ENCODE results near the gene DISP3.

Gene DISP3, protein sequence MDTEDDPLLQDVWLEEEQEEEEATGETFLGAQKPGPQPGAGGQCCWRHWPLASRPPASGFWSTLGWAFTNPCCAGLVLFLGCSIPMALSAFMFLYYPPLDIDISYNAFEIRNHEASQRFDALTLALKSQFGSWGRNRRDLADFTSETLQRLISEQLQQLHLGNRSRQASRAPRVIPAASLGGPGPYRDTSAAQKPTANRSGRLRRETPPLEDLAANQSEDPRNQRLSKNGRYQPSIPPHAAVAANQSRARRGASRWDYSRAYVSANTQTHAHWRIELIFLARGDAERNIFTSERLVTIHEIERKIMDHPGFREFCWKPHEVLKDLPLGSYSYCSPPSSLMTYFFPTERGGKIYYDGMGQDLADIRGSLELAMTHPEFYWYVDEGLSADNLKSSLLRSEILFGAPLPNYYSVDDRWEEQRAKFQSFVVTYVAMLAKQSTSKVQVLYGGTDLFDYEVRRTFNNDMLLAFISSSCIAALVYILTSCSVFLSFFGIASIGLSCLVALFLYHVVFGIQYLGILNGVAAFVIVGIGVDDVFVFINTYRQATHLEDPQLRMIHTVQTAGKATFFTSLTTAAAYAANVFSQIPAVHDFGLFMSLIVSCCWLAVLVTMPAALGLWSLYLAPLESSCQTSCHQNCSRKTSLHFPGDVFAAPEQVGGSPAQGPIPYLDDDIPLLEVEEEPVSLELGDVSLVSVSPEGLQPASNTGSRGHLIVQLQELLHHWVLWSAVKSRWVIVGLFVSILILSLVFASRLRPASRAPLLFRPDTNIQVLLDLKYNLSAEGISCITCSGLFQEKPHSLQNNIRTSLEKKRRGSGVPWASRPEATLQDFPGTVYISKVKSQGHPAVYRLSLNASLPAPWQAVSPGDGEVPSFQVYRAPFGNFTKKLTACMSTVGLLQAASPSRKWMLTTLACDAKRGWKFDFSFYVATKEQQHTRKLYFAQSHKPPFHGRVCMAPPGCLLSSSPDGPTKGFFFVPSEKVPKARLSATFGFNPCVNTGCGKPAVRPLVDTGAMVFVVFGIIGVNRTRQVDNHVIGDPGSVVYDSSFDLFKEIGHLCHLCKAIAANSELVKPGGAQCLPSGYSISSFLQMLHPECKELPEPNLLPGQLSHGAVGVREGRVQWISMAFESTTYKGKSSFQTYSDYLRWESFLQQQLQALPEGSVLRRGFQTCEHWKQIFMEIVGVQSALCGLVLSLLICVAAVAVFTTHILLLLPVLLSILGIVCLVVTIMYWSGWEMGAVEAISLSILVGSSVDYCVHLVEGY (N-terminal part only)

DNA sequence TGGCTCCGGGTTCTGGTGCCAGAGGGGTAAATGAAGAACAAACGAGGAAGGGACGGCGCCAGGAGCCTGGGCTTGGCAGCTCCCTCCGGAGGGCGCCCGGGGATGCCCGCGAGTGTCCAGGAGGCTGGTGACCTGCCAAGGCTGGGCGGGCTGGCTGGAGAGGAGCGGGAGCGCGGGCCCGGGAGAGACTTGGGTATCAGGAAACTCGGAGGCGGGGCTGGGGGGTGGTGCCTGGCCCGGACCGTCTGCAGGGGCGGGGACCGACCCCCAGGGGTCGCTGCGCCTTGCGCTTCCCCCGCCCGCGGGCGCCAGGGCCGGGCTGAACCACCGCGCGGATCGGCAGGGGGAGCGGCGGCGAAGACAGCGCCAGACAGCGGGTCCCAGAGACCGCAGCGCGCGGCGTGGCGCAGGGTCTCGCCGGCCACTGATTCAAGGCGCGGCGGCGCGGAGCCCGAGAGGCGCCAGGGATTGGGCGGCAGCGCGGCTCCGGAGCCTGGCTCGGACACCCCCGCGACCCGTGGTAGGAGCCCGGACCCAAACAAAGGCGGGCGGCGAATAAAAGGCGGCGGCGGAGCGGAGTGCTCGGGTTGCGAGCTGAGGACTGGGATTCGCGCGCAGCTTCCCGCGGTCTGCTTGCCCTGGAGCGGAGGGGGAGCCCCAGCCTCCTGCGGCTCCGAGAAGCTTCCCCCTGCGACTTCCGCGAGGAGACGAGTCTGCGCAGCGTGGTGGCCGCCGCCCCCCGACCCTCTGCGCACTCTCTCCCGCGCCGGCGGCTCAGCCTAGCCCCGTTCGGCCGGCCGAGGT lies at the start of gene DISP3:
Gene DISP3, plus strand, starts transcription at position 585 of the 804 bp plus-strand sequence. CDS start 21,838 bp downstream, outside the sequence.
- peak; percentile 85 for DNase-seq (ENCODE audit: low spot score)

DNA sequence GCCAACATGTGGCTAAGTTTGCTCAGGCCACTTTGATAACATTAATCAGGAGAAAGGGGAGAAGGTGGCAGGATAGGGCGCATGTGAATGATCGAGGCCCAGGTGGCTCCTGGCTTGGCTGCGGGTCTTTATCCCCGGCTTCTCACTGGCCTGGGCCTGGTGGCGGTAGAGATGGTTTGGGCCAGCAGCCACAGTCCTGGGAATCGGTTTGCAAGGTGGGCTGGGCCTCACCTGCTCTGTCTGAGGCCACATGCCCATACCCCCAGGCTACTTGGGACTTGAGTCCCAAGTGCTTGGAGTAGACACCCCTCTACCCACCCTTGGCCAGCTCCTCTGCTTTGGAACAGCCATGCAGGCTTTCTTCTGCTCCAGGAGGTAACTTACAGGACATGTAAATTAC lies 49.7 kb upstream of the DISP3 start:
- no peak for DNase-seq (ENCODE audit: low spot score)

DNA sequence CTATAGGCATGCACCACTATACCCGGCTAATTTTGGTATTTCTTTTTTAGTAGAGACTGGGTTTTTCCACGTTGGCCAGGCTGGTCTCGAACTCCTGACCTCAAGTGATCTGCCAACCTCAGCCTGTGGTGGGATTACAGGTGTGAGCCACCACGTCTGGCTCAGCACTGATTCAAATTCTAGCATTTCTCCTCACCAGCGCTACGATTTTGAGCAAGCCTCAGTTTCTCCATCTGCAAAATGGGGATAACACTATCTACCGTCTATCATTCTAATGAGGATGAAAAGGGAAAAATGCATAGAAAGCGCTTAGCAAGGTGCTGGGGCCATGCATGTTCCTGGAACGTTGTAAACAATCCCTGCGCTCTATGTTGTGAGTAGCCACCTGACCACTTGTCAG lies 49.0 kb upstream of the DISP3 start:
- DNase-seq (ENCODE audit: low spot score): no peak

DNA sequence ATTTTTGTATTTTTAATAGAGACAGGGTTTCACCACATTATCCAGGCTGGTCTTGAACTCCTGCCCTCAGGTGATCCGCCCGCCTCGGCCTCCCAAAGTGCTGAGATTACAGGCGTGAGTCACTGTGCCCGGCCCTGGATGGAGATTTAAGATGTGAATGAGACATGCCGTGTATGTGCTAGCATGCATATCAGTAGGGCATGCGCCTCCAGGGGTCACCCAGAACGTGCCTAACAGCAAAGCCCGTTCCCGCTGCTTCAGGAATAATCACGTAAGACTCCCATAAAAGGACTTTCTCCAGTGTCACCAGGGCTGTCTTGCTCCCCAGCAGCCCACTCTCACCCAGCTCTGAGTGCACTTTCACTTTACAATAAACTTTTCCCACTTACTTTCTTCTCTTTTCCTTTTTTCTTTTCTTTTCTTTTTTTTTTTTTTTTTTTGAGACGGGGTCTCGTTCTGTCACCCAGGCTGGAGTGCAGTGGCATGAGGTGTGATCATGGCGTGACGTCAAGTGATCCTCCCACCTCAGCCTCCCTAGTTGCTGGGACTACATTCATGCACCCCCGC lies 46.9 kb upstream of the DISP3 start:
- DNase-seq (ENCODE audit: low spot score): no peak

DNA sequence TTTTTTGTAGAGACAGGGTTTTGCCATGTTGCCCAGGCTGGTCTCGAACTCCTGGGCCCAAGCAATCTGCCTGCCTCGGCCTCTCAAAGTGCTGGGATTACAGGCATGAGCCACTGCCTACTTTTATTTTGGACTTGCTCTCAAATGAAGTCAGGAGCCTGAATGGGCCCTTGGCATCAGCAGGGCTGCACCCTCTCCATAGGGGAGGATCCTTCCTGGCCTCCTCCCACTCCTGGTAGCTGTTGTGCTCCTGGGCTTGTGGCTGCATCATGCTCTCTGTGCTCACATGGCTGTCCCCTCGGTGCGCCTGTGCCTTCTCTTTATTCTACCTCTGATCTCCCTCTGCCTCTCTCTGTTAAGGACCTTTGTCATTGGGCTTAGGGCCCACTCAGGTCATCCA lies 46.4 kb upstream of the DISP3 start:
- no peak for DNase-seq (ENCODE audit: low spot score)

DNA sequence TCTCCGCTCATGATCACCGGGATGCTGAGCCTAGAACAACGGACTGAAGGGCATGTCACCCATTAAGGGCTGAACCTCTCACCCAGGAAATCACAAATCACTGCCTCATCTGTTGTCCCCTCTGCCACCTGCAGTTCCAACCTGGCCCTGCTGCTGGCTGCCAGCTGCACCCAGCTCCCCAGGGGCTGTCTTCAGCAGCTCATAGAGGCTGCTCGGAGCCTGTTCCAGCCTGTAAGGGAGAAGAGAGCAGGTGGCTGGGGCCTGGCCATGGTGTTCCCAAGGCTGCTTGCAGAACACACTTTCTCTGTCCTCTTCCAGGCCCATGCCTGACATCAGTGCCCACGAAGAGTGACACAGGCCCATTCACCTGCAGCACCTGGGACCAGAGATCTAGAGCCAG lies 44.5 kb upstream of the DISP3 start:
- DNase-seq (ENCODE audit: low spot score): no peak

DNA sequence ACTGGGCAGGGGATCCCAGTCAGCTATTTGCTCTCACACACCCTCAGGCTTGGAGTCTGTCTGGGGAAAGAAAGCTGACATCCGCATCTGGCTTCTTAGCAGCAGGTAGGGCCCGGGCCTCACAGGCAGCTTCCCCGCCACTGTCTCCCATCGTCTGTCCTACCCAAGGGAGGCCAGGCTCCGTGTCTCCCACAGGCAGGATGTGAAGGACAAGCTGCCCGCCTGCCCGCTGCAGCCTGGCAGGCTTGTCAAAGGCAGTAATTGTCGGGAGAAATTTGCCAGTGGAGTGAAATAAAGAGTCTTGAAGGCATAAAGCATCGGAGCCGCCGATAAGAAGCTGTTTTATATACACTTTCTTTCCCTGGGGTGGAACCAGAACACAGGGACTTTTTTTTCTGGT lies 44.0 kb upstream of the DISP3 start:
- DNase-seq (ENCODE audit: low spot score): no peak

DNA sequence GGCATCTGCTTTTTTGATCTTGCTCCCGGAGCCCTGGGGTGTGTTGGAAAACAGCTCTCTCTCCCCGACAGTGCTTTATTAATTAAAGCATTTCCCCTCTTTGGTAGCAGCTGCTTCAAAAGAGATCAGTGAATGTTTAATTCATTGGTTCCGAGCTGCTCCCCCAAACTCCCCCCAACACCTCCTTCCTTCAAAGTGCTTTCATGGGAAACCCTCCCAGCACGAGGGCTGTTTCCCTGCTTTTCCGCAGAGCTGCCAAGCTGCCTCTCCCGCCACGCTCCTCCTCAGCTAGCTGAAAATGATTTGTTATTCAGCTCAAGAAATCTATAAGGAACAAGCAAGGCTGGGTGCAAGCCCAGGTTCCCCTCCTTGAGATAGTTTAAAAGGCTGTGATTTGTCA lies 40.0 kb upstream of the DISP3 start:
- DNase-seq (ENCODE audit: low spot score): no peak

DNA sequence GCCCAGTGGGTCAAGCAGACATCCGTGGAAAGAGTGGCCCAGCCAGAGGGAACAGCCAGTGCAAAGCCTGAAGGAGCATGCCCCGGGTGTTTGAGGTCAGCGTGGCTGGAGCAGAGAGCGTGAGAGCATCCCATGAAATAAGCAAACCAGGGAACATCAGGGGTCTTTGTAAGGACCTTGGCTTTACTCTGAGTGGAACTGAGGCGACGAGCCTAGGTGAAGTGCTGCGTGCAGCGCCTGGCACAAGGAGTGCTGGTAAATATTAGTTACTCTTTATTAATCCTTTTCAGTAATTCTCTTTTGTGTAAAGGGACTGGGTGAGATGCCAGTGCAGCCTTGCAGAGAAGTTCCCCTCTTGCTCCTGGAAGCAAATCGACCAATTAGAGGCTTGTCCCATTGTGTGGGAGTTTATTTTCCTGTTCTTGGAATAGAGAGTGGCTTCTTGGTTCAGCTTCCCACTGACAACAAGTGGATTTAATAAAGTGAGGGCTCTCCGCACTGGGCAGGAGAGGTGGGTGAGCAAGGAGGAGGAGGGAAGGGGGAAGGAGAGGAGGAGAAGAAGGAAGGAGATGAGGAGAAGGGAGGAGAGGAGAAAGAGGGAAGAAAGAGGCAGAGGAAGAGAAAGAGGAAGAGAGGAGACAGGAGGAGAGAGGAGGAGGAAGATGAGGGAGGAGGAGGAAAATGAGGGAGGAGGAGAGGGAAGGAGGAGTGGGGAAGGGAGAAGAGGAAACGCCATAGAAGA lies 37.6 kb upstream of the DISP3 start:
- DNase-seq (ENCODE audit: low spot score): peak; percentile 74

DNA sequence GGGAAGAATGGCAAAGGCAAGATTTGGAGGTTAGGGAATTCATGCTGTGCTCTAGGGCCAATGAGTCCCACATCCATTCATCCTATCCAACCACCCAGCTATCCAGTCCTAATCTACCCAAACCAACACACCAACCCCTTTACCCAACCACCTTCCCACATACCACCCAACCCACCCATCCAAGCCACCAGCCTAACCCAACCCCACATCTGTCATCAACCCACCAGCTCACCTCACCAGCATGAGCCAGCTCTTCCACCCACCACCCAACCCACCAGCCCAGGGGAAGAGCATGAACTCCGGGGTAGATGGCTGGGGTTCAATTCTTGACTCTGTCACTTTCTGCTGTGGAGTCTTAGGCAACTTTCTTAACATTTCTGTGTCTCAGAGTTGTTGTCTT lies 35.9 kb upstream of the DISP3 start:
- no peak for DNase-seq (ENCODE audit: low spot score)

DNA sequence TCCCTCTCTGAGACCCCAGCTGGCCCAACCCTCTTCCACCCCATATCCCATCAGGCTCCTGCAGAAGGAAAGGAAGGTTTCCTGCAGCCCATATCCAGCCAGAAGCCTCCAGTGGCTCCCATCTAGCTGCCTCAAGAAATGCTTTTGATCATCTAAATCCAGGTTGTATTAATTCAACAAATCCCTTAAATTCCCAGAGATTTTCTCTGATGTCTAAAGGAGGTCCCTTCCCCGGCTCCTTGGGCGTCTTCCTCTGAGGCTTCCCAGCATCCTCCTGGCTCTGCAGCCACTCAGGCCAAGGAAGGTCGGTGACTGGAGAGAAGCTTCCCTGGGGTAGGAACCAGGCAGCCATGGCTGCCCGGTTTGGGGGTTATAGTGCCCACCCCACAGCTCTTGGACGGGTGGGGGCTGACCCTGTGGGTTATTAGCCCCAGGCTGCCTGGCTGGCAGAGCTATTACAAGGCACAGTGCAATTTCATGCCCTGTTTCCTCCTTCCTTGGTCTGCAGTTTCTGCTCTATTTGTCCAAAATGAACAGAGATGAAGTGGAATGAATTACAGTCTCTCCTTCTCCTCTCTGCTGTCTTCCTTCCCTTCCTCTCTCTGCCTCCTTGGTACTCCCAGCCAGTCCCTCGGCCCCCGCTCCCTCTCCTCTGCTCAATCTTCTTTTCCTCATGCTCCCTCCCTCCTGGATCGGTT lies 34.8 kb upstream of the DISP3 start:
- no peak for DNase-seq (ENCODE audit: low spot score)

DNA sequence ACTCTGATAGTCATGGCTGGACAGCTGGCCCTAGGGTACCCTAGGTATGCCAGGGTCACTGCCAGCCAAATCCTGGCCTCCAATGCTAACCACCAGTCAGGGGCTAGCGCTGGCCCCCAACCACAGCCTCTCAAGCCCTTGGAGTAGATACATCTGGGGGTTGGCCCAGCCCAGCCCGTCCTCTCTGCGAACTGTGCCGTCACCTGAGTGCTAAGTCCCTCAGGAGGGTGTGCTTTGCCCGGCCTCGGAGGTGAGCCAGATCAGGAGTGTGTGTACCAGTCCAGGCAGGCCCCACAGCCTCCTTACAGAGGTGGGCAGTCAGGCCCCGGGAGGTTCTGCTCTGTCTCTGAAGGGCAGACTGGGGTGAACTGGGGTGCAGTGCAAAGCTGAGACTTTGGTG lies 34.0 kb upstream of the DISP3 start:
- no peak for DNase-seq (ENCODE audit: low spot score)

DNA sequence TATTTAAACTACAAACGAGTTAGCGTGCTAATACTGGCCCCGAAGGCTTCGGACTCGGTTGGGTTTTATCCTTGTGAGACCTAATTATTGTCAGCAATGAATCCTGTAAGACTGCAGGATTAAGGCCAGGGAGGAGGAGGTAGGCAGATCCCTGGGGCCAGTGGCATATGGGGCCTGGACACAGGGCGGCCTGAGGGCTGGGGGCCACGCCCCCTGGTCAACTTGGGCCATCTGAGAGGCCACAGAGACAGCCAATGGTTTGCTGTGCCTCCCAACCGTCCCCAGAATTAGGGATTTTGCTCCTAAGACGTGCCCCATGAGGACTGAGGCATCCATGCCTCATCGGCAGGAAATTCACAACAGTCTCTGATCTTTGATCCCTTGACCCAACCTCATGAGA lies 31.1 kb upstream of the DISP3 start:
- no peak for DNase-seq (ENCODE audit: low spot score)

DNA sequence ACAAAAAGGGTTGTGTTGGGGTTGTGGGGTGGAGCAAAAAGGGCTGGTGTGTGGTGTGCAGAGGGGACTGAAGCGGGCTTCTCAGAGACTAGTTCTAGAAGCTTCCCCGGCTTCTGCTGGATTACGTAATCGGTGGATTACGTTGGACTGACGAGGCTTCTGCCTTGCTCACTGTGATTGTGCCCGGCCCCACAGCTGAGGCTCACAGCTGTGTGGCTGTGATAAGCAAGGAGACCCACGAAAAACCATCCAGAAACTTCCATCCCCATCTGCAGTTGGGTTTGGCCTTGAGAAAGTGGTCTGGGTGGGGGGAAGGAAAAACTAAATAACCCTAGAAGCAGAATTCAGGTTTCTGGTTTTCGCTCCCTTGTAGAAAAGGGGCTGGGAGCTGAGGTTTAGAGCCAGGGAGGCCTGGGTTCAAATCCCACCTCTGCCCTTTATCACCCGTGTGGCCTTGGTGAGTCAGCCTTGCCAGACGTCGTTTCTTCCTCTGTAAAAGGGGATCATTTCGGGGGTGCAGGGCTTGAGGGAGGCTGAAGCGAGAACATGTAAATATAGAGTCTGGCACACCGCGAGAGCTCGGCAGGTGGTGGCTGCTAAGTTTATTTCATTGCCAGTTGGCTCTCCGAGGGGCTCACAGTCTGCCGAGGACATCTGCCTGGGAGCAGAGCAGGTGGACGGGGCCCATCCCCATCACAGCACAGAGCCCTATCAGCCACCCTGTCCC lies 30.4 kb upstream of the DISP3 start:
- no peak for DNase-seq (ENCODE audit: low spot score)

DNA sequence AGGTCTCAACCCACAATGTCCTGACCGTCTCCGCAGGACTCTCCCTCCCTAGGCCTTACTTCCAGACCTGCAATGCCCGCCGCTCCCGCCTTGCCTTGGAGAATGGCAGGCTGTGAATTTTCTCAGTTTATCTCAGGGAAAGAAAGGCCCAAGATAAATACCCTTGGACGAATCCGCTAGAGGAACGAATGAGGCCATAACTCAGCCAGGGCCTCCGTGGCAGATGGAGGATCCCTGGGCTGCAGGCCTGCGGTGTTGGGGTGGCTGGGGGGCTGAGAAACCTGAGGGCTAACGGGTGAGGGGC lies 29.9 kb upstream of the DISP3 start:
- DNase-seq (ENCODE audit: low spot score): no peak

DNA sequence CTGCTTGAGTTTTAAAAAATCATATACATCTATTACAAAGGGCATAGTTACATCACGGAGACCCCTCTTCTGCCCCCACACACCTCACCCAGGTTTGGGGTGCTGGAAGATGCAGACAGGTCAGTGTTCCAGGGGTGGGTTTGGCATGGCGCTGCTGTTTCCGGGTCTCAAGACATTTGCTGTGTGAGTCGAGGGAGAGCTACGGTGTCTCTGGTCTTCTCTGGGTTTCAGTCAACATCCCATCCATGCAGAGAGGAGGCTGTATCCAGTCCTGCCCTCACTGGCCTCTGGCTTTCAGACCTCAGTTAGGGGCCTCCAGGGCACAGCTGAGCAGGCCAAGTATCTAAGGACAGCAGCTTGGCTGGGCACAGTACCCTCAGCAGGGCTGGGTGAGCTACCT lies 28.6 kb upstream of the DISP3 start:
- DNase-seq (ENCODE audit: low spot score): no peak

DNA sequence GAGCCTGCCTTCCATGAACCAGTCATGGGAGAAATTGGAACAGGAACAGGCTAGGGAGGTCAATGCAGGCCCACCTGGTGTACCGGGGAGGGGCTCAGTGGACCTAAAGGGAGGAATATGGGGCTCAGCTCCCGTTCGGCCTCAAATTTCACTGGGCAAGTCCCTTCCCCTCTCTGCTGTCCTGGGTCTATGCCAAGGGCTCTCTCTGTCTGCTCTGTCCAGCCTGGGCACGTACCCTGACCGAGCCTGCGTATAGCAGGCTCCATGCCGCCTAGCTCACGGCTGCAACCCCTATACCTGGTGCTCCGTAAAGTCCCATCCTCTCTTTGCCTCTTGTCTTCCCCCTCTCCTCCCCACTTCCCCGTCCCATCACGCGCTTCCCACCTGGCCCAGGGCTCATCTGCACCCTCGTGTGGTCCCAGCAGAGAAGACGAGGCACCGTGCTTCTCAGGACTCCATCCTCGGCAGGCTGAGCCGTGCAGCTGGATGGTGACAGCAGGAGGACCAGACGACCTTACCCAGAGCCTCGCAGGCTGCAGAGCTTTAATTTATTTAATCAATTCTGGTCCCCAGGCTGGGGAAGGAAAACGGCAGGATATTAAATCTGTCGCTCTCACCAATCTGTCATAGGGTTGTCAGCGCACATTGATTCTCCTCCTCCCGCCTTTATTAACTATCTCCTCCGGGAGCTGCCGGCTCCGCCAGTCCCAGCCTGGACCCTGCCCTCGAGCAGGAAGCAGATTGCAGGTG lies 25.0 kb upstream of the DISP3 start:
- no peak for DNase-seq (ENCODE audit: low spot score)

DNA sequence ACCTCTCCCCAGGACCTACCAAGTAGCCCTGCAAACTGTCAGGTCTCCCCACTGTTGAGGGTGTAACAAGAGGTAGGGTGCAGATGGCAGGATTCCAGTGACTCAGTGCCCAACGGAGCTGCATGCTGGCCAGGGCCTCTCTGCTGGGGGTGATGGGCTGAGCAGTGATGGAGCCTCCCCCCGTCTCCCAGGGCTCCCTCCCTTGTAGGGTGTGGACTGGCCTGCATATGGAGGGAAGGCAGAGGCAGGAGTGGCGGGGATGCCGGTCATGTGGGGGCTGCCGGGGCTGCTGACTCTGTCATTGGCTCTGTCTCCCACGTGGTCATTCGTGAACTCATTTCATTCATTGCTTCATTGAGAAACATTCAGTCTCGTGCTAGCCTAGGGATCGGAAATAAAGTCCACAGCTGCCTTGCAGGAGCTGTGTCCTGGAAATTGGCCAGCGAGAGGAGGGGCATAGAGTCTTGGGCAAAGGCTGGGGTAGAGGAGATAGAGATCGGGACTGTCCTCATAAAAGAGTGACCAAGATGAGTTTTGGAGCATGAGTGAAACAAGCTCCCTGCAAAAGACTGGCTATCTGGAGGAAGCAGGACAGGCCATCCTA lies 22.9 kb upstream of the DISP3 start:
- no peak for DNase-seq (ENCODE audit: low spot score)
